Pancreas (tissue), 10 donors: ENCODE results near the gene RGS2. TPM values are rescaled to one million over a fixed set of nuclear protein-coding genes. Genes with fewer than 3 reads are reported as not detected.

Source experiments
- ATAC-seq, 4 donors: fragments of 200-7000 bp; cut with Tn5 transposase; one replicate each; pipeline versions ENCODE4 v1.8.0 to v1.9.1; 2020; ENCODE audit warnings: mild to moderate bottlenecking in 4 of 4, moderate library complexity in 4 of 4
- DNase-seq, 6 donors: peaks; one replicate each; pipeline ENCODE4 v3.0.0-alpha.2; 2020
- FAIRE-seq: peaks from 2 replicates; lab custom pipeline; 2012; peaks lifted over from hg19 to GRCh38; lab: Jason Lieb, UNC
- H3K27ac ChIP-seq, 4 donors: fragments of 200-600 bp; sonication (generic); 1 replicate in 3 of 4; 2 replicates in 1 of 4; pipeline versions ENCODE4 v1.5.0 to v1.8.0; 2020
- H3K27me3 ChIP-seq, 4 donors: fragments of 200-600 bp; one replicate each; pipeline ENCODE4 v1.8.0; 2021
- H3K36me3 ChIP-seq, 3 donors: fragments of 200-600 bp; sonication (generic) in 1 of 3; one replicate each; pipeline versions ENCODE4 v1.5.0 to v1.8.0; 2020 to 2021
- H3K4me1 ChIP-seq, 3 donors: fragments of 200-600 bp; one replicate each; pipeline ENCODE4 v1.8.0; 2021
- H3K4me3 ChIP-seq, 4 donors: fragments of 200-600 bp; sonication (generic) in 2 of 4; one replicate each; pipeline versions ENCODE4 v1.5.0 to v1.8.0; 2020 to 2021
- H3K9me3 ChIP-seq, 4 donors: fragments of 200-600 bp; one replicate each; pipeline ENCODE4 v1.8.0; 2021
- WGBS, 2 donors: extraction: QIAGEN DNeasy Blood & Tissue Kit; methylation state at CpG; one replicate each; pipeline ENCODE4 v1.1.7; 2013; 5-methylcytosine and 5-hydroxymethylcytosine counted together
- intact Hi-C, 3 donors: fragments of 100-400 bp; cut with DNase I; formaldehyde crosslinking; loops; one replicate each; pipeline versions ENCODE4 v1.11.1 to v1.14.2; 2022
- polyA plus RNA-seq, 2 donors: library from polyadenylated mRNA; stranded (reverse); fragments of 200-250 nt; gene quantifications; one replicate each; pipeline ENCODE4 v1.2.3, GENCODE V29; 2013
- total RNA-seq, 6 donors: library from RNA; stranded (reverse); fragmentation: NEBNext Ultra II Directional in 4 of 6; extraction: Animal tissue kit (Norgen Biotek cat#: 25700) in 4 of 6; gene quantifications; one replicate each; pipeline versions ENCODE4 v1.2.1 to v1.2.4, GENCODE V29; 2021 to 2023
- TF ChIP-seq, protein P1 (sequence below), 4 donors: fragments of 200-600 bp; sonication (generic) in 3 of 4; IDR thresholded peaks; one replicate each; pipeline versions ENCODE4 v1.5.0 to v1.8.0; 2021; ENCODE audit warnings: antibody characterized with exemption in 4 of 4
- donor health status: healthy with polysubstance abuse.
- donor health status: DM: no; HTN: no; CAD: no; lungs with moderate emphysema.
- donor health status: DM: no; HTN: no; CAD: no.
- donor health status: control.
- donor health status: control.
- donor health status: Bipolar disorder and iron deficiency.
- donor health status: DM: yes; HTN: yes; CAD: no.
- donor health status: DM: no; HTN: no; CAD: no.
- donor health status: DM: no; HTN: no; CAD: no.
- donor health status: DM: yes; HTN: yes; CAD: no.

Gene RGS2
- total and polyA plus RNA-seq, 8 donors, result 9.2 to 534 (median 57.4) TPM

DNA sequence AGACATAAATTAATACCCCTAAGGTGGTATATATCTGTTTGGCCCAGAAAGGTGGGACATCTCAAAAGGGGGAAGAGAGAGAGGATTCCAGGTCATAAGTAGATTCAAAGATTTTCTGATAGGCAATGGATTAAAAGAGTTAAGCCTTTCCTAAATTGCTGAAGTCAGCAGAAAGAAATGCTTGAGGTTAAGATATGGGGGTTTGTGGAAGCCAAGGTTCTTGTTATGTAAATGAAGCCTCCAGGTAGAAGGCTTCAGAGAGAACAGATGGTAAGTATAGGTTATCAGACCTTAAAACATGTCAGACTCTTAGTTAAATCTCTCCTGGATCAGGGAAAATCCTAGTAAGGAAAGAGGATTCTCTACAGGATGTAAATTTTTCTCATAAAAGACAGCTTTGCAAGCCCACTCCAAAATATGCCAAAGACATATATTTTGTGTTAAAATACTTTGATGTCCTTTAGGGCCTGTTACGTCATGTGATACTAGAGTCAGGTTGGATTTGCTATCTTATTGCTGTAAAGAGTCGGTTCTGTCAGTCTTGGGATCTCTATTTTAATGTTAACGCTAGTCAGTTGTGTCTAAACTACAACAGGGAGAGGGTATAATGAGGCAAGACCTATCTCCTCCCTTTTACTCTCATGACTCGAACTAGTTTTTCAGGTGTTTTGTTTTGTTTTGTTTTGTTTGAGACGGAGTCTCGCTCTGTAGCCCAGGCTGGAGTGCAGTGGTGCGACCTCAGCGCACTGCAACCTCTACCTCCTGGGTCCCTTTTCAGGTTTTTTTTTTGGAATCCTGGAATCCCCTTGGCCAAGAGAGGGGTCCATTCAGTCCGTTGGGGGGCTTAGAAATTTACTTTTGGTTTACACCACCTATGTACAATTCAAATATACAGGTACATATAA, 30.6 kb downstream of the RGS2 start:
- no peak for FAIRE-seq
- H3K27ac ChIP-seq, result no peak overlapping the region
- H3K4me3 ChIP-seq, result no peak overlapping the region
- no peaks in the 10 kb centered on the region for H3K36me3 ChIP-seq
- H3K9me3 ChIP-seq, result no peaks in the 10 kb centered on the region
- intact Hi-C loops, result no loop called here
- peaks cover 0 to 5% (median 0%) of the 10 kb centered on the region in 3 donors for H3K4me1 ChIP-seq
- ATAC-seq, result no peak
- H3K27me3 ChIP-seq, result no peaks in the 10 kb centered on the region
- DNase-seq, result no peak
- TF ChIP-seq, protein P1, sequence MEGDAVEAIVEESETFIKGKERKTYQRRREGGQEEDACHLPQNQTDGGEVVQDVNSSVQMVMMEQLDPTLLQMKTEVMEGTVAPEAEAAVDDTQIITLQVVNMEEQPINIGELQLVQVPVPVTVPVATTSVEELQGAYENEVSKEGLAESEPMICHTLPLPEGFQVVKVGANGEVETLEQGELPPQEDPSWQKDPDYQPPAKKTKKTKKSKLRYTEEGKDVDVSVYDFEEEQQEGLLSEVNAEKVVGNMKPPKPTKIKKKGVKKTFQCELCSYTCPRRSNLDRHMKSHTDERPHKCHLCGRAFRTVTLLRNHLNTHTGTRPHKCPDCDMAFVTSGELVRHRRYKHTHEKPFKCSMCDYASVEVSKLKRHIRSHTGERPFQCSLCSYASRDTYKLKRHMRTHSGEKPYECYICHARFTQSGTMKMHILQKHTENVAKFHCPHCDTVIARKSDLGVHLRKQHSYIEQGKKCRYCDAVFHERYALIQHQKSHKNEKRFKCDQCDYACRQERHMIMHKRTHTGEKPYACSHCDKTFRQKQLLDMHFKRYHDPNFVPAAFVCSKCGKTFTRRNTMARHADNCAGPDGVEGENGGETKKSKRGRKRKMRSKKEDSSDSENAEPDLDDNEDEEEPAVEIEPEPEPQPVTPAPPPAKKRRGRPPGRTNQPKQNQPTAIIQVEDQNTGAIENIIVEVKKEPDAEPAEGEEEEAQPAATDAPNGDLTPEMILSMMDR (IDR thresholded peaks at IDR 0.05), result no peak
- WGBS, 2 donors, result 88 to 91% methylated on average over 9 of the region's 9 CpGs

GRCh38 chr1:192844360-192844759, 35.5 kb downstream of the RGS2 start:
- Histone ChIP-seq H3K4me1 (no peaks in the 10 kb centered on the region), H3K36me3 (no peaks in the 10 kb centered on the region), H3K9me3 (no peaks in the 10 kb centered on the region), H3K4me3 (no peak overlapping the region), H3K27ac (no peak overlapping the region), H3K27me3 (no peaks in the 10 kb centered on the region)
- ATAC-seq, result no peak
- 80 to 92% methylated on average over 1 of the region's 1 CpG for WGBS, 2 donors
- TF ChIP-seq, protein P1 (IDR thresholded peaks at IDR 0.05), result no peak
- no peak for DNase-seq
- intact Hi-C loops, result no loop called here
- FAIRE-seq, result no peak

- TF ChIP-seq, protein P1 (IDR thresholded peaks at IDR 0.05), result no peak
- Histone ChIP-seq H3K9me3 (no peaks in the 10 kb centered on the region), H3K4me3 (no peak overlapping the region), H3K27me3 (no peaks in the 10 kb centered on the region), H3K27ac (no peak overlapping the region), H3K36me3 (no peaks in the 10 kb centered on the region), H3K4me1 (no peaks in the 10 kb centered on the region)
- DNase-seq, result no peak
- intact Hi-C loops, result no loop called here
- no peak for ATAC-seq
- FAIRE-seq, result no peak
- WGBS, 2 donors, result 96 to 97% methylated on average over 2 of the region's 2 CpGs
These were observed 38.1 kb downstream of the RGS2 start for GRCh38 chr1:192846950-192847349.

DNA sequence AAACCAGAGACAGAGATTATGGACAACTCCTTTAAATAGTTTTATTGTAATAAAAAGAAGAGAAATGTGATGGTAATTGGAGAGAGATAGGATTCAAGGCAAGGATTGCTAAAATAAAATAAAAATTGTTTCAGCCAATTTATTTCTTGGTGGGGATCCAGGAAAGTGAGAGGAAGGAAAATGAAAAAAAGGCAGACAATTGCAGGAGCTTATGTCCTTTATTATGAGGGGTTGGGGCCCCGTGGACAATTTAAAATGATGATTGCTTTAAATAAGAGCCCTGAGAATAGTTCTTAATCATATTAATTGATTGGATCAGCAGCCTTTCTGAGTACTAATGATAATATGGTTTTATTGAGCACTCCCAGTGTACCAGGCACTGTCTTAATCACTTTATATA, 40.2 kb downstream of the RGS2 start:
- peaks cover 0 to 6% (median 0%) of the 10 kb centered on the region in 3 donors for H3K4me1 ChIP-seq
- H3K4me3 ChIP-seq, result no peak overlapping the region
- ATAC-seq (no peak), DNase-seq (no peak), FAIRE-seq (no peak)
- H3K36me3 ChIP-seq, result no peaks in the 10 kb centered on the region
- intact Hi-C loops, result no loop called here
- TF ChIP-seq, protein P1 (IDR thresholded peaks at IDR 0.05), result no peak
- no peaks in the 10 kb centered on the region for H3K9me3 ChIP-seq
- WGBS, 2 donors, result 37 to 50% methylated on average over 1 of the region's 1 CpG
- no peak overlapping the region for H3K27ac ChIP-seq
- no peaks in the 10 kb centered on the region for H3K27me3 ChIP-seq

- intact Hi-C loops, result no loop called here
- WGBS, 2 donors, result 68% methylated on average over 3 of the region's 3 CpGs
- DNase-seq (no peak), FAIRE-seq (no peak), ATAC-seq (no peak)
- H3K4me3 ChIP-seq, result no peak overlapping the region
- H3K36me3 ChIP-seq, result no peaks in the 10 kb centered on the region
- H3K9me3 ChIP-seq, result no peaks in the 10 kb centered on the region
- TF ChIP-seq, protein P1 (IDR thresholded peaks at IDR 0.05), result no peak
- H3K4me1 ChIP-seq, result peaks cover 0 to 6% (median 0%) of the 10 kb centered on the region in 3 donors
- H3K27me3 ChIP-seq, result no peaks in the 10 kb centered on the region
- H3K27ac ChIP-seq, result no peak overlapping the region
These were observed 40.6 kb downstream of the RGS2 start for GRCh38 chr1:192849442-192849841.
